Measurements from ENCODE around the gene MAP3K14.
A peak's percentile ranks its signal among the peaks of the same experiment; 100 is the strongest.

The MAP3K14 gene

GRCh38 chr17:45325810-45326209, 9.0 kb upstream of the MAP3K14 start:
- DNase-seq (ENCODE audit: extremely low read depth, low read depth), result no peak
- H3K4me3 ChIP-seq (replicated peaks; ENCODE audit: low read depth, low read length), result no peak overlapping the region
- no peak for TF ChIP-seq CTCF (IDR thresholded peaks at IDR 0.05; ENCODE audit: low read depth, low read length, missing control alignments)

- no peak overlapping the region for H3K4me3 ChIP-seq (replicated peaks; ENCODE audit: low read depth, low read length)
- TF ChIP-seq CTCF (IDR thresholded peaks at IDR 0.05; ENCODE audit: low read depth, low read length, missing control alignments), result no peak
- DNase-seq (ENCODE audit: extremely low read depth, low read depth), result no peak
Observed at GRCh38 chr17:45324336-45324735, 7.5 kb upstream of the MAP3K14 start.

- TF ChIP-seq CTCF (IDR thresholded peaks at IDR 0.05; ENCODE audit: low read depth, low read length, missing control alignments), result no peak
- H3K4me3 ChIP-seq (replicated peaks; ENCODE audit: low read depth, low read length), result no peak overlapping the region
- no peak for DNase-seq (ENCODE audit: extremely low read depth, low read depth)
Observed at GRCh38 chr17:45322168-45322567, 5.3 kb upstream of the MAP3K14 start.

- no peak overlapping the region for H3K4me3 ChIP-seq (replicated peaks; ENCODE audit: low read depth, low read length)
- peak; percentile 12 for TF ChIP-seq CTCF (IDR thresholded peaks at IDR 0.05; ENCODE audit: low read depth, low read length, missing control alignments)
- peak; percentile 98 for DNase-seq (ENCODE audit: extremely low read depth, low read depth)
Observed at GRCh38 chr17:45320931-45321461, 4.2 kb upstream of the MAP3K14 start.

- no peak for DNase-seq (ENCODE audit: extremely low read depth, low read depth)
- TF ChIP-seq CTCF (IDR thresholded peaks at IDR 0.05; ENCODE audit: low read depth, low read length, missing control alignments), result no peak
- no peak overlapping the region for H3K4me3 ChIP-seq (replicated peaks; ENCODE audit: low read depth, low read length)
Observed at GRCh38 chr17:45320349-45320930, 3.6 kb upstream of the MAP3K14 start.

- H3K4me3 ChIP-seq (replicated peaks; ENCODE audit: low read depth, low read length), result no peak overlapping the region
- no peak for DNase-seq (ENCODE audit: extremely low read depth, low read depth)
- no peak for TF ChIP-seq CTCF (IDR thresholded peaks at IDR 0.05; ENCODE audit: low read depth, low read length, missing control alignments)
Observed at GRCh38 chr17:45319239-45319703, 2.5 kb upstream of the MAP3K14 start.
